Testis (tissue), 2 donors: Measurements from ENCODE around the gene PAPOLA.

Source experiments
- CTCF ChIP-seq, 3 experiments: fragments of 450-650 bp in 2 of 3; fragments of 200-600 bp in 1 of 3; sonication (generic) in 1 of 3; IDR thresholded peaks; one replicate each; pipeline ENCODE4 v1.5.1; 2016 to 2019; ENCODE audit warnings: antibody characterized with exemption in 3 of 3, mild to moderate bottlenecking in 2 of 3, moderate library complexity in 1 of 3
- POLR2A ChIP-seq: fragments of 450-650 bp; IDR thresholded peaks from one replicate; pipeline ENCODE4 v1.6.1; 2017; ENCODE audit warnings: antibody characterized with exemption, mild to moderate bottlenecking, moderate library complexity

- TF ChIP-seq POLR2A, result no peak
- no peak for TF ChIP-seq CTCF (IDR thresholded peaks at IDR 0.05)
Observed at GRCh38 chr14:96479435-96480146, 22.6 kb upstream of the PAPOLA start.
